Measurements from ENCODE around the gene PSME1. TPM values are rescaled to one million over a fixed set of nuclear protein-coding genes. Genes with fewer than 3 reads are reported as not detected.

The PSME1 gene
- total and polyA plus RNA-seq, 2 of the 13 experiments (the other 11 are each of a cell fraction or from before 2014, with no cell fraction given), result 159 to 608 TPM

- BruUV-seq (replicated peaks), result TSS peak; percentile 63
- peak overlapping the region; percentile 98 for H3K4me2 ChIP-seq (ENCODE audit: low read depth, low read length)
- ATAC-seq, result no peak
- 5% methylated on average over 9 of the region's 9 CpGs for WGBS (ENCODE audit: low lambda C conversion rate)
- ChIA-PET CTCF (ENCODE audit: low intra/inter-chr PET ratio, low total read pairs) (no interaction called here), POLR2A (interaction anchor here (0.9 to 8.5 kb wide), 46 partner anchors 10 to 1556 kb away, joined by 3 to 279 read pairs (median 8); partner anchors contain the start of genes ACIN1, C14orf119, CARMIL3 and CHMP4A)
- H3K4me3 ChIP-seq (replicated peaks in 1 of 3; ENCODE audit: insufficient read depth in 1 of 3, low read depth in 2 of 3, low read length in 3 of 3), result peak overlapping the region; percentile 90 to 100 (median 91)
- intact Hi-C loops (cut with micrococcal nuclease; ENCODE audit: unreplicated experiment), result loop anchor here (1.0 kb wide), 3 partner anchors 15 to 42 kb away; partner anchors contain the start of genes DCAF11, IPO4, IRF9 and NRL
- peaks cover 26 to 42% of the 10 kb centered on the region in 2 experiments for H3K36me3 ChIP-seq (replicated peaks in 1 of 2; ENCODE audit: control insufficient read depth in 1 of 2, insufficient read depth in 2 of 2, low read length in 2 of 2)
- H3K27ac ChIP-seq (ENCODE audit: extremely low read length, insufficient read depth, low read length), result peak overlapping the region; percentile 76
- no peak for DNase-seq (ENCODE audit: low spot score)
- peak overlapping the region; percentile 21 for H2AFZ ChIP-seq (ENCODE audit: low read length)
- H3K9ac ChIP-seq (ENCODE audit: insufficient read depth, low read depth, low read length), result peak overlapping the region; percentile 95
- peaks cover 7% of the 10 kb centered on the region; the same call in 1 of the 2 replicates for H4K20me1 ChIP-seq (ENCODE audit: insufficient read depth, low read length)
- in situ Hi-C loops (cut with HindIII; ENCODE audit: extremely low pct_ligation_motif_present, low pct_unique_long_range_greater_than_20kb), result loop anchor here (25.0 kb wide), 1 partner anchor 834 kb away; the partner anchor contains the start of genes BCL2L2, PABPN1 and PPP1R3E
- H3K4me1 ChIP-seq (ENCODE audit: insufficient read depth, low read length), result peaks cover 63% of the 10 kb centered on the region
- H3K9me3 ChIP-seq (ENCODE audit: low read length), result no peaks in the 10 kb centered on the region
- FAIRE-seq, result peak; percentile 43
- peaks cover 43% of the 10 kb centered on the region for H3K79me2 ChIP-seq (ENCODE audit: insufficient read depth, low read length)
- peaks cover 0 to 3% of the 10 kb centered on the region in 2 experiments; a peak in 1 of 5 replicates for H3K27me3 ChIP-seq (ENCODE audit: control insufficient read depth in 1 of 2, insufficient read depth in 2 of 2, low read length in 2 of 2)
- TF ChIP-seq KLF12 (CRISPR knock-in tag; IDR thresholded peaks at IDR 0.05; ENCODE audit: borderline replicate concordance), result no peak
- no peak for TF ChIP-seq ZNF121 (CRISPR knock-in tag; IDR thresholded peaks at IDR 0.05)
- TF ChIP-seq NR2F1 (CRISPR knock-in tag; IDR thresholded peaks at IDR 0.05), result peak in 1 of 2 experiments; percentile 46; a peak in 1 of 4 replicates
- TF ChIP-seq ZNF570 (CRISPR knock-in tag; IDR thresholded peaks at IDR 0.05; ENCODE audit: borderline replicate concordance), result 0 out of 2 replicates have a peak, but pooled peaks have one; percentile 32
- no peak for TF ChIP-seq ELF1 (CRISPR knock-in tag; IDR thresholded peaks at IDR 0.05)
- TF ChIP-seq HMGXB3 (CRISPR knock-in tag; IDR thresholded peaks at IDR 0.05; ENCODE audit: borderline replicate concordance), result no peak; the same call in none of the 2 replicates
- no peak for TF ChIP-seq HMG20A (CRISPR knock-in tag; IDR thresholded peaks at IDR 0.05; ENCODE audit: borderline replicate concordance)
- peak; percentile 73; the same call in 1 of the 2 replicates for TF ChIP-seq ZNF34 (CRISPR knock-in tag; IDR thresholded peaks at IDR 0.05; ENCODE audit: borderline replicate concordance)
- no peak for TF ChIP-seq IKZF4 (CRISPR knock-in tag; IDR thresholded peaks at IDR 0.05; ENCODE audit: borderline replicate concordance, low read depth, not compliant biosample characterization)
- TF ChIP-seq PPARG (CRISPR knock-in tag; conservative IDR thresholded peaks at IDR 0.05), result no peak
- TF ChIP-seq RCOR2 (CRISPR knock-in tag; IDR thresholded peaks at IDR 0.05), result no peak
- 0 out of 2 replicates have a peak, but pooled peaks have one; percentile 53 for TF ChIP-seq GMEB1 (CRISPR knock-in tag; IDR thresholded peaks at IDR 0.05; ENCODE audit: borderline replicate concordance)
- TF ChIP-seq ZNF704 (CRISPR knock-in tag; IDR thresholded peaks at IDR 0.05; ENCODE audit: borderline replicate concordance), result 0 out of 2 replicates have a peak, but pooled peaks have one; percentile 1
These were observed 9.9 kb downstream of the PSME1 start for GRCh38 chr14:24145690-24146452.

Measured in HepG2 (cell line).